Activated CD4-positive, CD25-positive, alpha-beta regulatory T cell treated with anti-CD3 and anti-CD28 coated beads, Interleukin-2, amount 50 U/mL, for 24 hours (primary cell): ENCODE results near the gene TBC1D14.

Experiments
- ATAC-seq, 2 donors: fragments of 150-1000 bp; cut with Tn5 transposase; one replicate each; pipeline ENCODE4 v1.10.0; 2021; ENCODE audit warnings: mild to moderate bottlenecking in 1 of 2, moderate library complexity in 1 of 2

The TBC1D14 gene

GRCh38 chr4:7027284-7027683 lies 117.7 kb downstream of the TBC1D14 start:
- ATAC-seq, result no peak

GRCh38 chr4:7027913-7028312 lies 118.3 kb downstream of the TBC1D14 start:
- no peak for ATAC-seq

DNA sequence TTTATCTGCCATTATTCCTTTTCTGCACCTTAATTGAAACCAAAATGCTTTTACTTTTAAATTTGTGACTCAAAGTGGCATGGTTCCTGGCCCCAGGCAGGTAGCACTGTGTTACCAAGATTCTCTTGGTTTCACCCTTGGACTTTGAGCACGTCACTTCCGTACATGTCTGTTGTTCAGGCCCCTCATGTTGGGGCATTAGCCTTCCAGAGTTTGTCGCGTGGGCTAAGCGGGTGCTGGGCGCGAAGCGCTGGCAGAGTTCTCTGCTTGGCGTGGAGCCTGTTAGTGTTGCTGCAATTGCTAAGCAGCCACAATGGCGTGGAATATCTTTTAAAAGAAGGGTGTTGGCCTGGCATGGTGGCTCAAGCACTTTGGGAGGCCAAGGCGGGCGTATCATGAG lies 119.6 kb downstream of the TBC1D14 start:
- no peak for ATAC-seq

DNA sequence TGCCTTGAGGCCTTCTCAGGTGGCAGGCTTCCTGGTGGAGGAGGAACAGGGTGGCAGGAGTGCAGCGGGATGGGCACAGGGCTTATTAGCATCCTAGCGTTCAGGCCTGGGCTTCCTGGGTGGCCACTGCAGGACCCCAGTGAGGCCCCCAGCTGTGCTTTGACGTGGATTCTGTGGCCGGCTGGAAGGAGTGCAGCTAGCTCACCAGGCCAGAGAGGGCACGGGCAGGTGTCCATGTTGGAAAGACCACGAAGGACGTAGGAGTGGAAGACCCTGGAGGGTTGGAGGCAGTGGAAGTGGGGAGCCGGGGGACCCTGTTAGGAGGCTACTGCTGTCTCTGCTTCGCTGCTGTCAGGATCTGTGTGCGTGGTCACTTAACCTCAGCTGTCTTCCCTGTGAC lies 120.3 kb downstream of the TBC1D14 start:
- no peak for ATAC-seq

DNA sequence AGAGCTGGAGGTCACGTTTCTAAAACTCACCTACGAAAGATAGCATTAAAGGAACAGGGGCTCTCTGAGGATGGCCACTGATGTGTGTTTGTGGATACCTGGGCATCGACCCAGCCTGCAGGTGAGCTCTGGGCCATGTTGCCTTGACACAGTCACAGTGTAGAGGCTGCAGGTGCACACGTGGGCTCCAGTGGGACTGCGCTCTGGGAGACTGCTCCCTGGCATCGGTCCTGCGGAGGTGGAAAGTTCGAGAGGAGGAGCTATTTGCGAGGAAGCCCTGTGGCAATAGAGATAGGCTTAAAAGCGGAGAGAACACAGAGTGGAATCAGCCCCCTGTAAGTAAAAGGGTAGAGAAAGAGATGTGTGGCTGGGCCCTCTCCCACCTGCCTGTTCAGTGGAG lies 121.2 kb downstream of the TBC1D14 start:
- ATAC-seq, result no peak

DNA sequence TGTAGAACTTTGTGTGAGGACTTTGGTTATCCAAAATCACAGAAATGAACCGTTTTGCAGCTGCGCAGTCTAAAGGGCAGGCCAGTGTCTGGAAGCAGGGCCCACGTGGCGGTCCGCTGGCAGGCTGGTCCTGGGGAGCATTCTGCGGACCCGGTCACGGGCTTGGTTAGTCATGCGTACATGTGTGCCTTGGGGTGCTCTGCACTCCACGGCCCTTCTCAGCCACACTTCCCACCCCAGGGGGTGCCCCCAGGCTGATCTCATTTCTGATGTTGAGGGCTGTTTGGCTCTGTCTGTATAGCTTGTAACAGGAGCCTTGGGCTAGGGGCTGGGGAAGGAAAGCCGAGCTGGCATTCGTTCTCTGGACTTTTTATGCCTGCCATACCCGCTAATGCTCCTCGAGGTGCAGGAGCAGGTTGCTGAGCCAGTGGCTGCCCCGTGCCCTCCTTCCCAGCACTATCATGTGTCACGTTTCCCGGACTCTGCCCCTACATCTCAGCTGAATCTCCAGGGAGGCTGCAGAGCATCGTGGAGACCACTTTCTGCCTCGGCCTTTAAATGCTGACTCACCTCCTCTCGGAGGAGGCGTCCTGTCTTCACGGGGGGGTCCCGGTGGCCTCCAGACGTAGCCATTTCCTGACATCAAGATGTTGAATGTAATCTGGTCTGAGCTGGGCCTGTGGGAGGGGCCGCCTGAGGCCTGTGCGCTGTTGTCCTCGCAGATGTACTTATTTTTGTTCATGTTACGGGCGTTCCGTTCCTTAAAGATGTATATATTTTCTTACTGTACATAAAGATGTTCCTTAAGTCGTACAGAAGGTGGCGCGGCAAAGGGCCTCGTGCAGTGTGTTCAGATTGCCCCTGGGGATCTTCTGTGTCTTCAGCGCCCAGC lies 122.2 kb downstream of the TBC1D14 start:
- ATAC-seq, result no peak

GRCh38 chr4:7032596-7032995 lies 123.0 kb downstream of the TBC1D14 start:
- no peak for ATAC-seq

- no peak for ATAC-seq
These were observed 124.8 kb downstream of the TBC1D14 start for GRCh38 chr4:7034262-7035081.

- no peak for ATAC-seq
These were observed 127.8 kb downstream of the TBC1D14 start for GRCh38 chr4:7037425-7037824.

DNA sequence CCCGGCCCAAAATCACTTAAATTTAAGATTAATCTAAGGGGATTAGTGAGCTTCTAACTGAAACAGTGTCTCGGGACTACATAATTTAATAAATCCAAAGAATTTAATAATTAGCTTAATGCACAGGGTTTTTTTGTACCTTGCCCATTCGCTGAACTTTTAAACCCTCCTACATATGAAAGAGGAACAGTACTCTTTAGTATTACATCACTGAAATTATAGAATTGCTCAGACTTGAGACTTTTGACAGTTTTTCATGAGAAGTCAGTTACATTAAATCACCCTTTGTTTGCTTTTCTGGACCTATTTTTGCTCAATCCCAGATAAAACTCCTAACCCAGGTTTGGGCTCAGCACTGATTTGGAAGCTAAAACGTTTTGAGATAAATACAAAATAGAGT lies 131.1 kb downstream of the TBC1D14 start:
- ATAC-seq, result no peak

DNA sequence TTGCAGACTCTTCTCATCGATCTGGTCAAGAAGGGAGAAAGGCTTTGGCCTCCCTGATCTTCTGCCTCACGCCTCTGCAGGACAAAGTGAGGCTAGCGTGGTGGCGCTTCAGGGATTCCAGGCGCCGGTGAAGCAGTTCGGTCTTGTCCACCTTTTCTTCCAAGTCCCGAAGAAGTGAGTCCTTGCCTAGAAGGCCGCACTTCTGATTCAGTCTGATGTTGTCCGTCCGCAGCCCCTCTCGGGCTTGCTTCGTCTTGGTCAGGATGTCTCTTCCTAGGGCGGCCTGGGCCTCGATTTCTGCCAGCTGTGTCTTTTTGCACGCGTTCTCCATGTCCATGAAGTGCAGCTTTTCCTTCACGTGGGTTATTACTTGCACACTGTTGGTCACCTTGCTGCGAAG lies 131.6 kb downstream of the TBC1D14 start:
- no peak for ATAC-seq

- no peak for ATAC-seq
These were observed 132.3 kb downstream of the TBC1D14 start for GRCh38 chr4:7041801-7042502.

GRCh38 chr4:7042503-7043283 lies 133.1 kb downstream of the TBC1D14 start:
- ATAC-seq, result peak; percentile 88 to 89

GRCh38 chr4:7043284-7044136 lies 133.9 kb downstream of the TBC1D14 start, which contains the start of gene TADA2B:
TADA2B (plus strand) TSS chr4:7043372; CDS start chr4:7043580, 208 bp downstream.
- ATAC-seq, result peak; percentile 55 to 61

DNA sequence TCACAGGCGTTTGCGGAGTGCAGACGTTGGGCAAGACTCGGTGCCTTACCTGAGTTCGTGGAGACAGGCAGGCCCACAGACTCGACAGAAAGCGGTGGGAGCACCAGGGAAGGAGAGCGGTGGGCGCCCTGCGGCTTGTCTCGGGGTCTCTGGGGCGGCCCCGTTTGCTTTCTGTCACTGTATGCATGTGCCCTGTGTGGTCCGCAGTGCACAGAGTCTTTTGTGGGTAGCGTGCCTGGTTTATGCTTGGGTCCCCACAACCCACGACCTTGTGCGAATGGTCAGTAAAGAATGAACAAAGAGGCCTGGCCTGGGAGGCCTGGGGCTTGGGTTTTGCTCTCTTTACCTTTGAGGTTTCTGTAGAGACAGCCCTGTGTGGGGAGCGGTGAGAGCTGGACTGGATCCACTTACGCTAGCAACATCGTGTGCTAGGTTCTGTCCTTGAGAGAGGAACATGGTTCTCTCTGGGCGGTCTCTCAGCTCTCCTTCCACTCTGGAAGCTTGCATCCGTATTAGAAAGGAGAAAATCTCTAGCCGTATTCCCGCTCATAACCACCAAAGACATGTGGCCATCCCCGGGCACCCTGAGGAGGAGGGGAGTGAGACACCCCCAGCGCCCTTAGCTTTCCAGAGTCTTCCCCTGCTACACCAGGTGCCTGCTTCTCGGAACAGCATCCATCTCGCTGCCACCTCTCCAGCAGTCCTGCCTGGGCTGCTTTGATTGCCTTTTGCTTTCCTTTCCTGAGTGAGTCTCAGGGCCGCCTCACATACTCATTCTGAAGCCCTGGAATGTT lies 134.7 kb downstream of the TBC1D14 start:
- no peak for ATAC-seq

- ATAC-seq, result no peak
These were observed 135.9 kb downstream of the TBC1D14 start for GRCh38 chr4:7045553-7045952.

DNA sequence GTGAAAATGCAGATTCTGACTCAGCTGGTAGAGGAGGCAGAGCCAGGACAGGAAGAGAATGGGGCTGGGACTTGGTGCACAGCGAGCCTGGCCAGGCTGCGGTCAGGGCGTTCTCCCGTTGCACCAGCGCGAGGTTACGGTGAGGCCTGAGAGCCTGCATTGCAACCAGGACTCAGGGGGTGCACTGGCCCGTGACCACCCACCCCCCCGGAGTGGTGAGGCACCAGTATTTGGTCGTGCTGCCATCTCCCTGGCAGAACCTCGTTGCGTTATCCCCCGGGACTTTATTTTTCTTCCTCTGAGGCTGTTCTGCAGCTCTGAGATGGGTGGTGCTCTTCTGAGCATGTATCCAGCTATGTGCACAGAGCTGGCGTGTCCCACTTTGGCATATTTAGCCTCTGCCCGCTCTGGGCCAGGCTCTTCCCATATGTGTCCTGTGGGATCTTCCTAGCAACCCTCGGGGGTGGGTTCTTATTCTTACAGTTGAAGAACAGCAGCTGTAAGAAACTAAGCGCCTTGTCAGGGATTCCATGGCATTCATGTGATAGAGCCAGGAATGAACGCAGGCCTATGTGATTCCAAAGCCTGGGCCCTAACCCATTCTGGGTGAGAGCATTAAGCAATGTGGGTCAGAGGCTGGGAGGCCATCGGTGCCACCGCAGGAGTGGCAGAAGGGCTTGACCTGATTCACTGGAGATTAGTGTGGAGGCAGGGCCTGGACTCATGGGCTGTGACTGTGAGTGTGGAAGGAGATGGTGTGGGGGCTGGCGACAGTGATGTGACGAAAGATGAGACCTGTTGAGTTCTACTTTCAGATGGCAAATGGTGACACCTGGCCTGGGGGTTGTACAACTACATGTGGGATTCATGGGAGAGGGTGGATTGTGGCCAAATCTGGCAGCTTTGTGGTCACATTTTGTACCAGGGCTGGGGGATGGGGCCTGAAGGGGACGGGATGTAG lies 136.6 kb downstream of the TBC1D14 start:
- ATAC-seq, result no peak

- ATAC-seq, result no peak
These were observed 137.3 kb downstream of the TBC1D14 start for GRCh38 chr4:7046971-7047370.

- no peak for ATAC-seq
These were observed 139.0 kb downstream of the TBC1D14 start for GRCh38 chr4:7048642-7049041.
